ENCODE results near the gene APOC3. TPM values are rescaled to one million over a fixed set of nuclear protein-coding genes. Genes with fewer than 3 reads are reported as not detected.

Gene APOC3
- total RNA-seq, 1 donor from 2014 or later = not detected

DNA sequence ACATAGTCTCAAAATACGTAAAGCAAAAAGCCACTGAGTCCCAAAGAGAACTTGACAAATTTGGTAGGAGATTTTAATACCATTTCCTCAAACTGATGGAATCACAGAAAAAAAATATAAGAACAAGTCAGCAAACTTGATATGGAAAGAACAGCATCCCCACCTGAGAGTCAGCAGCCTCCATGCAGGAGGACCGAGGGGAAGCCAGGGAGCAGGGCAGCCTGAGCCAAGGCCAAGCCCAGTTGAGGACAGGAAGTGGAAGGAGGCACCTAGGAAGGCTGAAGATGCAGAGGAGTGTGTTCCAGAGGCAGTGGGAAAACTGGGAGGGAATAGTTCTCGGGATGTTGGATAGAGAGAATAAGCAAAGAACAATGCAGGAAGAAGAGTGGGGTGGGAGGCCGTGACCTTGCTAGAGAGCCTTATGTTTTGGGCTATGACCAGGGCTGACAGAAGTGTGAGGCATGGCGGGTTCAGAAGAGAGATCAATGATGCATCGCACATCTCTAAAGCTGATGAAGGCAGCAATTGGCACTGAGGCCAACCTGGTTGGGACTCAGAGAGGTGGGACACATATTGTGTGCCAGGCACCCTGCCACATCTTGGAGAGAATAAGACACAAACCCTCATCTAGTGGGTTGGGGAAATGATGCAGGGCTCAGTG lies 22.0 kb upstream of the APOC3 start:
- no peaks in the 10 kb centered on the region for H3K9me3 ChIP-seq
- TF ChIP-seq, protein P1, sequence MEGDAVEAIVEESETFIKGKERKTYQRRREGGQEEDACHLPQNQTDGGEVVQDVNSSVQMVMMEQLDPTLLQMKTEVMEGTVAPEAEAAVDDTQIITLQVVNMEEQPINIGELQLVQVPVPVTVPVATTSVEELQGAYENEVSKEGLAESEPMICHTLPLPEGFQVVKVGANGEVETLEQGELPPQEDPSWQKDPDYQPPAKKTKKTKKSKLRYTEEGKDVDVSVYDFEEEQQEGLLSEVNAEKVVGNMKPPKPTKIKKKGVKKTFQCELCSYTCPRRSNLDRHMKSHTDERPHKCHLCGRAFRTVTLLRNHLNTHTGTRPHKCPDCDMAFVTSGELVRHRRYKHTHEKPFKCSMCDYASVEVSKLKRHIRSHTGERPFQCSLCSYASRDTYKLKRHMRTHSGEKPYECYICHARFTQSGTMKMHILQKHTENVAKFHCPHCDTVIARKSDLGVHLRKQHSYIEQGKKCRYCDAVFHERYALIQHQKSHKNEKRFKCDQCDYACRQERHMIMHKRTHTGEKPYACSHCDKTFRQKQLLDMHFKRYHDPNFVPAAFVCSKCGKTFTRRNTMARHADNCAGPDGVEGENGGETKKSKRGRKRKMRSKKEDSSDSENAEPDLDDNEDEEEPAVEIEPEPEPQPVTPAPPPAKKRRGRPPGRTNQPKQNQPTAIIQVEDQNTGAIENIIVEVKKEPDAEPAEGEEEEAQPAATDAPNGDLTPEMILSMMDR (IDR thresholded peaks at IDR 0.05) = no peak
- H3K36me3 ChIP-seq = no peaks in the 10 kb centered on the region
- no peaks in the 10 kb centered on the region for H3K27me3 ChIP-seq (ENCODE audit: low read depth)
- intact Hi-C loops (cut with DNase I) = no loop called here
- H3K27ac ChIP-seq = peak overlapping the region; percentile 75
- H3K4me1 ChIP-seq = no peaks in the 10 kb centered on the region
- ATAC-seq = no peak
- H3K4me3 ChIP-seq = no peak overlapping the region
- DNase-seq = no peak

- Histone ChIP-seq H3K27ac (peak overlapping the region; percentile 75), H3K4me1 (no peaks in the 10 kb centered on the region), H3K27me3 (ENCODE audit: low read depth) (no peaks in the 10 kb centered on the region), H3K36me3 (no peaks in the 10 kb centered on the region), H3K9me3 (no peaks in the 10 kb centered on the region), H3K4me3 (no peak overlapping the region)
- DNase-seq = peak; percentile 85
- intact Hi-C loops (cut with DNase I) = no loop called here
- TF ChIP-seq, protein P1 (IDR thresholded peaks at IDR 0.05) = no peak
- ATAC-seq = peak; percentile 91
These were observed 21.2 kb upstream of the APOC3 start for GRCh38 chr11:116808262-116809175.

DNA sequence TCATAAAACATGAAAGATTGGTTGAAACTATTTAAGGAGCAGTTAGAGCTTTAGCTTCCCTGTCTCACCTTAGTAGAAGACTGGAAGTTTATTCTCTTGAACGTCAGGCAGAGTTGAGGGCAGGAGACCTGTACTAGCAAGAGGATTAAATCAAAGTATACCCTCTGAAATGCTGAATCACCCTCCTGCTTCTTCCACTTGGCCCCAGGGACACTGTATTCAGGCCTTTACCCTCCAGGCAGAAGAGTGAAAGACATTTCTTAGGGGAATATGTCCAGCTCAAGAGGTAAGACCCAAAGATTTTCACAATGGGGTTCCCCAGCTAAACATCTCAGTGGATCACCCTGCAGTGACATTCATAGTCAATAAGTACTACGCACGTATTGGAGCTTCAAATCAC lies 18.5 kb upstream of the APOC3 start:
- DNase-seq = no peak
- H3K9me3 ChIP-seq = no peaks in the 10 kb centered on the region
- ATAC-seq = no peak
- H3K4me1 ChIP-seq = no peaks in the 10 kb centered on the region
- H3K27ac ChIP-seq = no peak overlapping the region
- no peaks in the 10 kb centered on the region for H3K36me3 ChIP-seq
- no peaks in the 10 kb centered on the region for H3K27me3 ChIP-seq (ENCODE audit: low read depth)
- intact Hi-C loops (cut with DNase I) = no loop called here
- TF ChIP-seq, protein P1 (IDR thresholded peaks at IDR 0.05) = no peak
- H3K4me3 ChIP-seq = no peak overlapping the region

GRCh38 chr11:116812109-116812508 lies 17.6 kb upstream of the APOC3 start:
- H3K27me3 ChIP-seq (ENCODE audit: low read depth) = no peaks in the 10 kb centered on the region
- H3K9me3 ChIP-seq = no peaks in the 10 kb centered on the region
- TF ChIP-seq, protein P1 (IDR thresholded peaks at IDR 0.05) = no peak
- no peak overlapping the region for H3K4me3 ChIP-seq
- no peak for DNase-seq
- intact Hi-C loops (cut with DNase I) = no loop called here
- H3K36me3 ChIP-seq = no peaks in the 10 kb centered on the region
- no peaks in the 10 kb centered on the region for H3K4me1 ChIP-seq
- H3K27ac ChIP-seq = no peak overlapping the region
- no peak for ATAC-seq

DNA sequence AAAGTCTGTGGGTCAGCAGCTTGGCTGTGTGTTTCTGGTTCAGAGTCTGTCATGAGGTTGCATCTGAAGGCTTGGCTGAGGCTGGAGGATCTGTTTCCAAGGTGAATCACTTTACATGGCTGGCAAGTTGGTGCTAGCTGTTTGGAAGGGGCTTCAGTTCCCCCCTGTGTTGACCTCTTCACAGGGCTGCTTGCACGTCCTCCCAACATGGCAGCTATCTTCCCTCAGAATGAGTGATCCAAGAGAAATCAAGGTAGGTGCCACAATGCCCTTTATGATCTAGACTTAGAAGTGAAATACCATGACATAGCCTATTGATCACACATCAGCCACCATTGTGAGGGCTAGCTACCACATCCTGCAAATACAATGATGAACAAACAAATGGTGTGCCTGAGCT lies 16.5 kb upstream of the APOC3 start:
- H3K36me3 ChIP-seq = no peaks in the 10 kb centered on the region
- DNase-seq = no peak
- no peak overlapping the region for H3K4me3 ChIP-seq
- TF ChIP-seq, protein P1 (IDR thresholded peaks at IDR 0.05) = no peak
- no peaks in the 10 kb centered on the region for H3K27me3 ChIP-seq (ENCODE audit: low read depth)
- H3K4me1 ChIP-seq = no peaks in the 10 kb centered on the region
- no peak for ATAC-seq
- no peak overlapping the region for H3K27ac ChIP-seq
- intact Hi-C loops (cut with DNase I) = no loop called here
- no peaks in the 10 kb centered on the region for H3K9me3 ChIP-seq
